DMS114 treated with DMSO at 0.1 percent for 48 hours (cell line): ENCODE data around the gene RTRAF.

Experiments used
- DNase-seq: peaks from one replicate; lab custom pipeline; 2025; ENCODE audit not compliant: unreplicated experiment; lab: John Stamatoyannopoulos, UW

RTRAF gene

GRCh38 chr14:51993285-51993920 lies 4.1 kb downstream of the RTRAF start:
- no peak for DNase-seq

GRCh38 chr14:51996148-51996746 lies 6.9 kb downstream of the RTRAF start:
- peak; percentile 7 for DNase-seq

- no peak for DNase-seq
These were observed 9.0 kb downstream of the RTRAF start for GRCh38 chr14:51998348-51998747.

GRCh38 chr14:51999084-51999483 lies 9.7 kb downstream of the RTRAF start:
- DNase-seq: no peak

- DNase-seq: no peak
These were observed 10.8 kb downstream of the RTRAF start for GRCh38 chr14:52000019-52000582.

GRCh38 chr14:52000696-52001095 lies 11.3 kb downstream of the RTRAF start:
- DNase-seq: no peak

GRCh38 chr14:52002542-52002941 lies 13.2 kb downstream of the RTRAF start:
- no peak for DNase-seq

- DNase-seq: no peak
These were observed 14.0 kb downstream of the RTRAF start for GRCh38 chr14:52003324-52003723.

GRCh38 chr14:52005625-52006024 lies 16.3 kb downstream of the RTRAF start:
- DNase-seq: no peak

GRCh38 chr14:52006361-52006760 lies 17.0 kb downstream of the RTRAF start:
- DNase-seq: no peak

GRCh38 chr14:52007211-52007610 lies 17.9 kb downstream of the RTRAF start:
- DNase-seq: no peak

GRCh38 chr14:52007637-52008036 lies 18.3 kb downstream of the RTRAF start:
- no peak for DNase-seq

GRCh38 chr14:52008136-52008535 lies 18.8 kb downstream of the RTRAF start:
- DNase-seq: no peak

GRCh38 chr14:52010173-52010693 lies 20.9 kb downstream of the RTRAF start:
- no peak for DNase-seq

- DNase-seq: no peak
These were observed 22.2 kb downstream of the RTRAF start for GRCh38 chr14:52011523-52011922.

- no peak for DNase-seq
These were observed 23.3 kb downstream of the RTRAF start for GRCh38 chr14:52012635-52013034.

GRCh38 chr14:52013984-52014600 lies 24.7 kb downstream of the RTRAF start:
- DNase-seq: no peak

GRCh38 chr14:52014601-52015267 lies 25.4 kb downstream of the RTRAF start:
- no peak for DNase-seq

GRCh38 chr14:52015411-52016030 lies 26.2 kb downstream of the RTRAF start:
- peak; percentile 7 for DNase-seq

- no peak for DNase-seq
These were observed 28.9 kb downstream of the RTRAF start for GRCh38 chr14:52018252-52018651.

- DNase-seq: no peak
These were observed 29.6 kb downstream of the RTRAF start for GRCh38 chr14:52018970-52019369.
